A549 (cell line): Measurements from ENCODE around the gene SLC17A2.

Experiments
- BHLHE40 ChIP-seq: IDR thresholded peaks from 2 replicates; pipeline ENCODE4 v1.6.1; 2012; ENCODE audit warnings: low read depth, low read length, inconsistent platforms
- CHD4 ChIP-seq: fragments of 200-600 bp; sonication (generic); IDR thresholded peaks from 2 replicates; pipeline ENCODE4 v1.6.1; 2016; ENCODE audit warnings: antibody characterized with exemption, mild to moderate bottlenecking, borderline replicate concordance
- CTCF ChIP-seq: fragments of >200 bp; sonication (Bioruptor Twin); formaldehyde crosslinking; IDR thresholded peaks from 3 replicates; pipeline ENCODE4 v1.5.1; 2016
- FOSL2 ChIP-seq, 2 experiments: fragments of 450-650 bp in 1 of 2; fragments of >200 bp in 1 of 2; sonication (Bioruptor Twin) in 1 of 2; formaldehyde crosslinking; IDR thresholded peaks; 2 replicates each; pipeline versions ENCODE4 v1.5.0 to v1.6.1; 2016 to 2020; ENCODE audit warnings: mild to moderate bottlenecking in 1 of 2, moderate library complexity in 1 of 2
- KDM1A ChIP-seq: fragments of 200-600 bp; sonication (generic); IDR thresholded peaks from 2 replicates; pipeline ENCODE4 v1.6.1; 2016; ENCODE audit warnings: low read depth, mild to moderate bottlenecking
- POLR2A ChIP-seq: IDR thresholded peaks from 2 replicates; pipeline ENCODE4 v1.6.1; 2012; ENCODE audit warnings: mild to moderate bottlenecking, low read length
- POLR2AphosphoS2 ChIP-seq: conservative IDR thresholded peaks from 2 replicates; pipeline ENCODE4 v1.6.1; 2012; ENCODE audit warnings: low read length, improper control_type of control experiment, inconsistent platforms
- RAD21 ChIP-seq, 2 experiments: fragments of >200 bp in 1 of 2; sonication (Bioruptor Twin) in 1 of 2; formaldehyde crosslinking in 1 of 2; IDR thresholded peaks in 1 of 2; conservative IDR thresholded peaks in 1 of 2; 2 replicates in 1 of 2; 3 replicates in 1 of 2; pipeline ENCODE4 v1.6.1; 2012 to 2018; ENCODE audit warnings: inconsistent platforms in 1 of 2
- REST ChIP-seq: fragments of 200-600 bp; sonication (generic); IDR thresholded peaks from 2 replicates; pipeline ENCODE4 v1.6.1; 2016; ENCODE audit warnings: antibody characterized with exemption, mild to moderate bottlenecking, moderate library complexity

- TF ChIP-seq POLR2AphosphoS2 (no peak), RAD21 (conservative IDR thresholded peaks at IDR 0.05 in 1 of 2, IDR thresholded peaks at IDR 0.05 in 1 of 2) (no peak), FOSL2 (IDR thresholded peaks at IDR 0.05) (no peak), FOSL2 (CRISPR knock-in tag; IDR thresholded peaks at IDR 0.05) (no peak), CTCF (no peak), POLR2A (no peak), BHLHE40 (no peak), KDM1A (no peak), CHD4 (no peak), REST (no peak)
Measured at GRCh38 chr6:25872814-25873213, 57.7 kb downstream of the SLC17A2 start.
